Ishikawa (cell line): ENCODE results near the gene ANTXR1.

ENCODE experiments used
- CEBPB ChIP-seq: IDR thresholded peaks from 2 replicates; pipeline ENCODE4 v1.6.1; 2012
- CREB1 ChIP-seq: IDR thresholded peaks from 2 replicates; pipeline ENCODE4 v1.6.1; 2012; ENCODE audit warnings: low read depth
- EGR1 ChIP-seq: IDR thresholded peaks from 2 replicates; pipeline ENCODE4 v1.6.1; 2012
- EP300 ChIP-seq: IDR thresholded peaks from 2 replicates; pipeline ENCODE4 v1.6.1; 2012; ENCODE audit warnings: borderline replicate concordance
- FOXM1 ChIP-seq: IDR thresholded peaks from 2 replicates; pipeline ENCODE4 v1.6.1; 2012; ENCODE audit warnings: low read depth, borderline replicate concordance
- NFIC ChIP-seq: IDR thresholded peaks from 2 replicates; pipeline ENCODE4 v1.6.1; 2012
- RAD21 ChIP-seq: IDR thresholded peaks from 2 replicates; pipeline ENCODE4 v1.6.1; 2012; ENCODE audit warnings: low read depth
- TAF1 ChIP-seq: IDR thresholded peaks from 2 replicates; pipeline ENCODE4 v1.6.1; 2012; ENCODE audit warnings: low read depth, mild to moderate bottlenecking
- TCF12 ChIP-seq: IDR thresholded peaks from 2 replicates; pipeline ENCODE4 v1.6.1; 2012; ENCODE audit warnings: low read depth
- TEAD4 ChIP-seq: IDR thresholded peaks from 2 replicates; pipeline ENCODE4 v1.6.1; 2012
- YY1 ChIP-seq: IDR thresholded peaks from 2 replicates; pipeline ENCODE4 v1.6.1; 2012; ENCODE audit warnings: low read depth
- ZBTB7A ChIP-seq: IDR thresholded peaks from 2 replicates; pipeline ENCODE4 v1.6.1; 2012; ENCODE audit warnings: low read depth
- TF ChIP-seq, protein P1 (sequence below): IDR thresholded peaks from 2 replicates; pipeline ENCODE4 v1.6.1; 2012
- TF ChIP-seq, protein P2 (sequence below): IDR thresholded peaks from 2 replicates; pipeline ENCODE4 v1.6.1; 2012; ENCODE audit warnings: low read depth, mild to moderate bottlenecking
- TF ChIP-seq, protein P3 (sequence below): IDR thresholded peaks from 2 replicates; pipeline ENCODE4 v1.6.1; 2012

Gene ANTXR1

DNA sequence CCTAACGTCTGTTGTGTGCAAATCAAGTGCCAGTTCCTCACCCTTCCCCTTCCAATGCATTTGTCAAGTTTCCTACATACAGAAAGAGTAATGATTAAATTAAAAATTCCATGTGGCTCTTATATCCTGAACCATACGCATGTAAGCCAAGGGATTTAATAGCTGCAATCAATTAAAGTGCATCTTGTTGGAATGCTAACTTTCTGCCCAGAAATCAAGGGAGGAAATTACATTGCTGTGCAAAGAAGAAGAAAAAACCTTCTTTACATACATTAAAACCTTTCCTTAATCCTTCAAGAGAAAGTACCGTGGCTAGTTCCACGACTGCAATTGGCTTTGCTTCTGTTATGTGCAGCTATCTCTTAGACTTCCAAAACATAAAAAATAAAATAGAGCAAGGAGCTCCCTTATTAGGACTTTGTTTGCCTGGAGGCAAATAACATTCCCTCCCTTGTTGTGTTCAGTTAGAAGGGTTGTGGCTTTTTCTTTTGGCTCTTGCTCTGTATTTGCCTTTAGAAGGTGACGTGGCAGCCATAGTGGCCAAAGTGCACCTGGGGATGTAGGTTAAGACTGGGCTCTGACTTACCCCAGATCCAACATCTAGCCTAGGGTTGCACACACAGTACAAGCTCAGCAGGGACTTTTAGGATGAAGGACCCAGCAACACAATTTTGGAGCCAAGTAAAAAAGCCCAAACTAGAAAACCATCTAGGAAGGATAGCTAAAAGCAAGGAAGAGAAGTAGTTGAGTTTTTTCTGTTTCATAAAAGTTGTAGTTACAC lies 158.3 kb downstream of the ANTXR1 start:
- TF ChIP-seq, protein P1, sequence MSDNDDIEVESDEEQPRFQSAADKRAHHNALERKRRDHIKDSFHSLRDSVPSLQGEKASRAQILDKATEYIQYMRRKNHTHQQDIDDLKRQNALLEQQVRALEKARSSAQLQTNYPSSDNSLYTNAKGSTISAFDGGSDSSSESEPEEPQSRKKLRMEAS = no peak
- TF ChIP-seq EGR1 = no peak
- TF ChIP-seq TCF12 = no peak
- TF ChIP-seq, protein P2, sequence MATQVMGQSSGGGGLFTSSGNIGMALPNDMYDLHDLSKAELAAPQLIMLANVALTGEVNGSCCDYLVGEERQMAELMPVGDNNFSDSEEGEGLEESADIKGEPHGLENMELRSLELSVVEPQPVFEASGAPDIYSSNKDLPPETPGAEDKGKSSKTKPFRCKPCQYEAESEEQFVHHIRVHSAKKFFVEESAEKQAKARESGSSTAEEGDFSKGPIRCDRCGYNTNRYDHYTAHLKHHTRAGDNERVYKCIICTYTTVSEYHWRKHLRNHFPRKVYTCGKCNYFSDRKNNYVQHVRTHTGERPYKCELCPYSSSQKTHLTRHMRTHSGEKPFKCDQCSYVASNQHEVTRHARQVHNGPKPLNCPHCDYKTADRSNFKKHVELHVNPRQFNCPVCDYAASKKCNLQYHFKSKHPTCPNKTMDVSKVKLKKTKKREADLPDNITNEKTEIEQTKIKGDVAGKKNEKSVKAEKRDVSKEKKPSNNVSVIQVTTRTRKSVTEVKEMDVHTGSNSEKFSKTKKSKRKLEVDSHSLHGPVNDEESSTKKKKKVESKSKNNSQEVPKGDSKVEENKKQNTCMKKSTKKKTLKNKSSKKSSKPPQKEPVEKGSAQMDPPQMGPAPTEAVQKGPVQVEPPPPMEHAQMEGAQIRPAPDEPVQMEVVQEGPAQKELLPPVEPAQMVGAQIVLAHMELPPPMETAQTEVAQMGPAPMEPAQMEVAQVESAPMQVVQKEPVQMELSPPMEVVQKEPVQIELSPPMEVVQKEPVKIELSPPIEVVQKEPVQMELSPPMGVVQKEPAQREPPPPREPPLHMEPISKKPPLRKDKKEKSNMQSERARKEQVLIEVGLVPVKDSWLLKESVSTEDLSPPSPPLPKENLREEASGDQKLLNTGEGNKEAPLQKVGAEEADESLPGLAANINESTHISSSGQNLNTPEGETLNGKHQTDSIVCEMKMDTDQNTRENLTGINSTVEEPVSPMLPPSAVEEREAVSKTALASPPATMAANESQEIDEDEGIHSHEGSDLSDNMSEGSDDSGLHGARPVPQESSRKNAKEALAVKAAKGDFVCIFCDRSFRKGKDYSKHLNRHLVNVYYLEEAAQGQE = no peak
- TF ChIP-seq NFIC = no peak
- TF ChIP-seq TAF1 = no peak
- no peak for TF ChIP-seq YY1
- TF ChIP-seq TEAD4 = no peak
- TF ChIP-seq CREB1 = no peak
- no peak for TF ChIP-seq EP300
- TF ChIP-seq FOXM1 = no peak
- no peak for TF ChIP-seq RAD21
- no peak for TF ChIP-seq CEBPB
- no peak for TF ChIP-seq ZBTB7A
- TF ChIP-seq, protein P3, sequence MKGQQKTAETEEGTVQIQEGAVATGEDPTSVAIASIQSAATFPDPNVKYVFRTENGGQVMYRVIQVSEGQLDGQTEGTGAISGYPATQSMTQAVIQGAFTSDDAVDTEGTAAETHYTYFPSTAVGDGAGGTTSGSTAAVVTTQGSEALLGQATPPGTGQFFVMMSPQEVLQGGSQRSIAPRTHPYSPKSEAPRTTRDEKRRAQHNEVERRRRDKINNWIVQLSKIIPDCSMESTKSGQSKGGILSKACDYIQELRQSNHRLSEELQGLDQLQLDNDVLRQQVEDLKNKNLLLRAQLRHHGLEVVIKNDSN = no peak

DNA sequence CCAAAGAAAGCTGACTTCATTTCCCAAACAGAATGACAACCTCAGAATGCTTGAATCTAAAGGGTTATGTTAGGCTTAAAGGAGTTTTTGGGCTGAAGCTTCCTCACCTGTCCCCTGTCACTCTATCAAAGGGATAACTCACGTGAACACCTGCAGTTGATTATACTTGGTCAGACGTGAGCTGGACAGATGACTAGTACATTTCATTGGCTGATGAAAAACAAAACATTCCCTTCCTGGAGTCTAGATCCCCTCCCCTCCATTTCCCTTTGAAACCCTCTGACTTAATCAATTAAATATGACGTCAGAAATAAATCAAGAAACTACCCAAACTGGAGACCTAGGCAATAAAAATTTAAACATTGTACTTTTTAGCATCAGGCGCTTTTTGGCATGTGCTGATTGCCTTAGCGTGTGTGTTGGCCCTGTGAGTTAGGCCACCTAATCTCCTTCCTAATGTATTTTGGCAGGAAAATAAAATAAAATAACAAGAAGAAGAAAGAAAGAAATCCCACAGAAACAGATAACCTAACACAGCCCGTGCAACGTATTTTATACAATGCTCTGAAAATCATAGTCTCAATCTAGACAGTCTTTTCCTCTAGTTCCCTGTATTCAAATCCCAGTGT lies 159.0 kb downstream of the ANTXR1 start:
- TF ChIP-seq TAF1 (no peak), CEBPB (no peak), EGR1 (no peak), NFIC (no peak), YY1 (no peak), CREB1 (no peak), EP300 (no peak), ZBTB7A (no peak), RAD21 (no peak), TEAD4 (no peak)
- TF ChIP-seq, protein P3 = no peak
- TF ChIP-seq, protein P2 = no peak
- TF ChIP-seq, protein P1 = no peak

DNA sequence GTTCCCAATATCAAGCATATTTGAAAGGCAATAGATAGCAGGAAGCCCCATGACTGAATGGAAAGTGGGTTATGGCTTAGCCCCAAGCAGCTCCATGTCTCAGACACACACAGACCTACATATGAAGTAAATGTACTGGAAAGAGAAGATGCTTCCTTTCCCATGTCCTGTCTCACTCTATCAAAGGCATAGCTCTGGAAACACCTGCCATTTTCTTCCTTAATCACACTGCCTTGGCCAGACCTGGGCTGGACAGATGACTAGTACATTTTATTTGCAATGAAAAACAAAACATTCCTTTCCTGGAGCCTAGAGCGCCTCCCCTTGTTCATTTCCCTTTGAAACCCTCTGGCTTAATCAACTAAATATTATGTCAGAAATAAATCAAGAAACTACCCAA lies 160.7 kb downstream of the ANTXR1 start:
- no peak for TF ChIP-seq ZBTB7A
- TF ChIP-seq, protein P1 = no peak
- no peak for TF ChIP-seq NFIC
- no peak for TF ChIP-seq TAF1
- TF ChIP-seq, protein P3 = no peak

DNA sequence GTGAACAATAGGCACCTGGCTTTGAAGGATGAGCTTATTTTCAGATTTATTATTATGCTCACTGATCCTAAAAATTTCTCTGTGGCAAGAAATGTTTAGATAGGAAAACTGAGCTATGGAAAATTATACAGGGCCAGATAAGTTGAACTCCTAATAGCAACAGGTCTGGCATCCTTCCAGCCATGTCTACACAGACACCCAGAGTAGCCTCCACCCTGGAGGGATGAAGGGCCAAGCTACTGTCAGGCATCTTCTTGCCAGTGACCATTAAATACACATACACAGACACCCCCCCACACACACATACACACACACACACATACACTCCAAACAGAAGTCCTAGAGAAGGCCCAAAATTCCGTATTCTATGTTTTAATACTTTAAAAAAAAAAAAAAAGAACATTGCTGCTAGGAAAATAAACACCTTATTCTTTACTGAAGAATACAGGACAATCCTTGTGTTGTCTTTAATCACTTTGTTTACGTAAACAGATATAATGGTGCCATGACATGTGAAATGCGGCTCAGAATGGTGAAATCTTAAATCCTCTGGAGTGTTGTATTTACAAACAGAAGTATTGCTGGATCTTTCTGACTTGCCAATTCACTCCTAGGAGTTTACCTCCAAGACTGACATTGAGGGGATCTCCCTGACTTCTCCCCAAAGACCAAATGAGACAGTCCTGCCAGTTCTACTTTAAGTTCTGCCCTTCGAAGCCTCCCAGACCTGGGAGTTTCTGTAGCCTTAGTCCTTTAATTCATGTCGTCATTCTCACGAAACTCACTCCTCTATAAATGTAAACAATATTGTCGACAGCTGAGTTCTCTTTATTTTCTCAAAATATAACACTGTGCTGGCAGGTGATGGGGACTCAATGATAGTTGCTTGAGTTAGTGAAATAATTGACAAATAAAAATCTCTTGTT lies 163.1 kb downstream of the ANTXR1 start:
- TF ChIP-seq ZBTB7A = no peak
- TF ChIP-seq FOXM1 = no peak
- TF ChIP-seq TEAD4 = no peak
- no peak for TF ChIP-seq CEBPB
- TF ChIP-seq, protein P3 = no peak
- TF ChIP-seq EP300 = no peak
- TF ChIP-seq NFIC = no peak
- TF ChIP-seq YY1 = no peak
- TF ChIP-seq TAF1 = no peak
- TF ChIP-seq, protein P1 = no peak
- TF ChIP-seq TCF12 = no peak
- TF ChIP-seq EGR1 = no peak
- no peak for TF ChIP-seq CREB1
- TF ChIP-seq, protein P2 = no peak
- TF ChIP-seq RAD21 = no peak
